WTC11 (cell line): ENCODE results near the gene CCM2. TPM values are rescaled to one million over a fixed set of nuclear protein-coding genes. Genes with fewer than 3 reads are reported as not detected.

Experiments
- CREB1 ChIP-seq: sonication (generic); formaldehyde crosslinking; IDR thresholded peaks from 2 replicates; pipeline ENCODE4 v1.8.0; 2023; ENCODE audit warnings: mild to moderate bottlenecking, missing genetic modification reagents
- ESRRA ChIP-seq: sonication (generic); formaldehyde crosslinking; IDR thresholded peaks from 2 replicates; pipeline ENCODE4 v1.8.1; 2022; ENCODE audit warnings: mild to moderate bottlenecking, missing genetic modification reagents, borderline replicate concordance
- FOXK1 ChIP-seq: sonication (generic); formaldehyde crosslinking; IDR thresholded peaks from 2 replicates; pipeline ENCODE4 v1.8.0; 2022; ENCODE audit warnings: mild to moderate bottlenecking, moderate library complexity, missing genetic modification reagents
- GABPB1 ChIP-seq: sonication (generic); formaldehyde crosslinking; IDR thresholded peaks from 2 replicates; pipeline ENCODE4 v1.8.1; 2023; ENCODE audit warnings: mild to moderate bottlenecking, missing genetic modification reagents
- HMGA2 ChIP-seq: fragments of 250-450 bp; sonication (Bioruptor Pico); IDR thresholded peaks from 2 replicates; pipeline ENCODE4 v1.4.0; 2021; ENCODE audit warnings: mild to moderate bottlenecking, moderate library complexity
- JUN ChIP-seq: sonication (generic); formaldehyde crosslinking; IDR thresholded peaks from 2 replicates; pipeline ENCODE4 v1.8.0; 2023; ENCODE audit warnings: mild to moderate bottlenecking, missing genetic modification reagents
- KAT7 ChIP-seq: sonication (generic); formaldehyde crosslinking; IDR thresholded peaks from 2 replicates; pipeline ENCODE4 v1.8.1; 2023; ENCODE audit warnings: missing genetic modification reagents, mild to moderate bottlenecking, borderline replicate concordance
- NFE2L1 ChIP-seq: sonication (generic); formaldehyde crosslinking; IDR thresholded peaks from 2 replicates; pipeline ENCODE4 v1.8.1; 2023; ENCODE audit warnings: missing genetic modification reagents
- PRRX2 ChIP-seq: fragments of 250-450 bp; sonication (Bioruptor Pico); IDR thresholded peaks from 2 replicates; pipeline ENCODE4 v1.8.0; 2021; ENCODE audit warnings: mild to moderate bottlenecking
- SOX15 ChIP-seq: fragments of 250-450 bp; sonication (Bioruptor Pico); IDR thresholded peaks from 2 replicates; pipeline ENCODE4 v1.9.0; 2021; ENCODE audit warnings: mild to moderate bottlenecking
- ZNF138 ChIP-seq: sonication (generic); formaldehyde crosslinking; conservative IDR thresholded peaks from 2 replicates; pipeline ENCODE4 v1.8.1; 2022; ENCODE audit warnings: mild to moderate bottlenecking, moderate library complexity, missing genetic modification reagents
- ZNF396 ChIP-seq: fragments of 250-450 bp; sonication (Bioruptor Pico); IDR thresholded peaks from 2 replicates; pipeline ENCODE4 v1.8.0; 2021; ENCODE audit warnings: mild to moderate bottlenecking, moderate library complexity, borderline replicate concordance
- total RNA-seq: library from RNA; stranded (reverse); gene quantifications from 3 replicates; pipeline ENCODE4 v1.2.3, GENCODE V29; 2021
- TF ChIP-seq, protein P1 (sequence below): fragments of 250-450 bp; sonication (Bioruptor Pico); IDR thresholded peaks from 2 replicates; pipeline ENCODE4 v1.9.0; 2021; ENCODE audit warnings: mild to moderate bottlenecking
- TF ChIP-seq, protein P2 (sequence below): sonication (generic); formaldehyde crosslinking; IDR thresholded peaks from 2 replicates; pipeline ENCODE4 v1.8.0; 2022; ENCODE audit warnings: mild to moderate bottlenecking, missing genetic modification reagents
- TF ChIP-seq, protein P3 (sequence below): fragments of 250-450 bp; sonication (Bioruptor Pico); IDR thresholded peaks from 2 replicates; pipeline ENCODE4 v2.1.2; 2022; ENCODE audit warnings: mild to moderate bottlenecking, moderate library complexity
- TF ChIP-seq, protein P4 (sequence below): sonication (generic); formaldehyde crosslinking; IDR thresholded peaks from 2 replicates; pipeline ENCODE4 v1.8.1; 2022; ENCODE audit warnings: low read depth, mild to moderate bottlenecking, moderate library complexity, missing genetic modification reagents, borderline replicate concordance
- TF ChIP-seq, protein P5 (sequence below): sonication (generic); formaldehyde crosslinking; IDR thresholded peaks from 2 replicates; pipeline ENCODE4 v1.8.0; 2023; ENCODE audit warnings: missing genetic modification reagents, mild to moderate bottlenecking, borderline replicate concordance
- TF ChIP-seq, protein P6 (sequence below): sonication (generic); formaldehyde crosslinking; IDR thresholded peaks from 2 replicates; pipeline ENCODE4 v1.8.0; 2022; ENCODE audit warnings: mild to moderate bottlenecking, missing genetic modification reagents
- TF ChIP-seq, protein P7 (sequence below): sonication (generic); formaldehyde crosslinking; IDR thresholded peaks from 2 replicates; pipeline ENCODE4 v1.8.1; 2022; ENCODE audit warnings: low read depth, missing genetic modification reagents, borderline replicate concordance
- TF ChIP-seq, protein P8 (sequence below): fragments of 200-600 bp; IDR thresholded peaks from 2 replicates; pipeline ENCODE4 v1.8.0; 2022; ENCODE audit warnings: antibody characterized with exemption

The CCM2 gene
- total RNA-seq, 1 experiment from 2014 or later, result 32.7 TPM

DNA sequence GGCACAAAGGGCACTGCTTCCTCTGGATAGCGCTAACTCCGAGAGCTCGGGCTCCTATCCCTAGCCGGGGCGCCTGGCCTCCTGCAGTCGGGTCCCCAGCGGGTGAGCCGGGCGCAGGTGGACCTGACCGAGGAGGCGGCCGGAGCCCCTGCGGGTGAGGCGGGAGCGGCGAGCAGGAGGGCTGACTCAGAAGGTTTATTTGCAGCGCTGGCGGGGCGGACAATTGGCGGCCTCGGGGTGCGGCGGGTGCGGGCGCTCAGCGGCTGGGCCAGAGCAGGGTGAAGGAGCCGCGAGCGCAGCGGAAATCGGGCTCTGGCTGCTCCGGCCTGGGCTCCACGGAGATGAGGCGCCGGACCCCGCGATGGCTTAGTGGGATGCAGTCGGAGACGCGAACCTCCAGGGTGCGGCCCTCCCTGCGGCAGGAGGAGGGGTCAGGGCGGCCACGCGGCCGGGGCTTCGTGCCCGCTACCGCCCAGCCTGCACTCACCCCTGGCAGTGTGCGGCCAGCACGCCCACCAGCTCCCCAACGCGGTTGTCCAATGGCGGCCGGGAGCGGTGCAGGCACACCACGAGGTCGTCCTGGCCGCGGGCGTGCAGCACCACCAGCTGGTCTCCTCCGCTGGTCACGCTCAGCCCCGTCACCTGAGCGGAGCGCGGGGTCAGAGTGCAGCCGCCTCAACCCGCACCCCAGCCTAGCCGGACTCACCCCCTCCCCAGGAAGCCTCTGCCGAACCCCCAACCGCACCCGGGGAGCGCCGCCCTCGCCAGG lies 37.3 kb upstream of the CCM2 start (continued):
- TF ChIP-seq, protein P1, sequence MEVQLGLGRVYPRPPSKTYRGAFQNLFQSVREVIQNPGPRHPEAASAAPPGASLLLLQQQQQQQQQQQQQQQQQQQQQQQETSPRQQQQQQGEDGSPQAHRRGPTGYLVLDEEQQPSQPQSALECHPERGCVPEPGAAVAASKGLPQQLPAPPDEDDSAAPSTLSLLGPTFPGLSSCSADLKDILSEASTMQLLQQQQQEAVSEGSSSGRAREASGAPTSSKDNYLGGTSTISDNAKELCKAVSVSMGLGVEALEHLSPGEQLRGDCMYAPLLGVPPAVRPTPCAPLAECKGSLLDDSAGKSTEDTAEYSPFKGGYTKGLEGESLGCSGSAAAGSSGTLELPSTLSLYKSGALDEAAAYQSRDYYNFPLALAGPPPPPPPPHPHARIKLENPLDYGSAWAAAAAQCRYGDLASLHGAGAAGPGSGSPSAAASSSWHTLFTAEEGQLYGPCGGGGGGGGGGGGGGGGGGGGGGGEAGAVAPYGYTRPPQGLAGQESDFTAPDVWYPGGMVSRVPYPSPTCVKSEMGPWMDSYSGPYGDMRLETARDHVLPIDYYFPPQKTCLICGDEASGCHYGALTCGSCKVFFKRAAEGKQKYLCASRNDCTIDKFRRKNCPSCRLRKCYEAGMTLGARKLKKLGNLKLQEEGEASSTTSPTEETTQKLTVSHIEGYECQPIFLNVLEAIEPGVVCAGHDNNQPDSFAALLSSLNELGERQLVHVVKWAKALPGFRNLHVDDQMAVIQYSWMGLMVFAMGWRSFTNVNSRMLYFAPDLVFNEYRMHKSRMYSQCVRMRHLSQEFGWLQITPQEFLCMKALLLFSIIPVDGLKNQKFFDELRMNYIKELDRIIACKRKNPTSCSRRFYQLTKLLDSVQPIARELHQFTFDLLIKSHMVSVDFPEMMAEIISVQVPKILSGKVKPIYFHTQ (CRISPR knock-in tag), result no peak
- TF ChIP-seq, protein P2, sequence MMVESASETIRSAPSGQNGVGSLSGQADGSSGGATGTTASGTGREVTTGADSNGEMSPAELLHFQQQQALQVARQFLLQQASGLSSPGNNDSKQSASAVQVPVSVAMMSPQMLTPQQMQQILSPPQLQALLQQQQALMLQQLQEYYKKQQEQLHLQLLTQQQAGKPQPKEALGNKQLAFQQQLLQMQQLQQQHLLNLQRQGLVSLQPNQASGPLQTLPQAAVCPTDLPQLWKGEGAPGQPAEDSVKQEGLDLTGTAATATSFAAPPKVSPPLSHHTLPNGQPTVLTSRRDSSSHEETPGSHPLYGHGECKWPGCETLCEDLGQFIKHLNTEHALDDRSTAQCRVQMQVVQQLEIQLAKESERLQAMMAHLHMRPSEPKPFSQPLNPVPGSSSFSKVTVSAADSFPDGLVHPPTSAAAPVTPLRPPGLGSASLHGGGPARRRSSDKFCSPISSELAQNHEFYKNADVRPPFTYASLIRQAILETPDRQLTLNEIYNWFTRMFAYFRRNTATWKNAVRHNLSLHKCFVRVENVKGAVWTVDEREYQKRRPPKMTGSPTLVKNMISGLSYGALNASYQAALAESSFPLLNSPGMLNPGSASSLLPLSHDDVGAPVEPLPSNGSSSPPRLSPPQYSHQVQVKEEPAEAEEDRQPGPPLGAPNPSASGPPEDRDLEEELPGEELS (CRISPR knock-in tag), result peak; percentile 95
- TF ChIP-seq CREB1 (CRISPR knock-in tag), result peak; percentile 49; the same call in 1 of the 2 replicates
- TF ChIP-seq, protein P3, sequence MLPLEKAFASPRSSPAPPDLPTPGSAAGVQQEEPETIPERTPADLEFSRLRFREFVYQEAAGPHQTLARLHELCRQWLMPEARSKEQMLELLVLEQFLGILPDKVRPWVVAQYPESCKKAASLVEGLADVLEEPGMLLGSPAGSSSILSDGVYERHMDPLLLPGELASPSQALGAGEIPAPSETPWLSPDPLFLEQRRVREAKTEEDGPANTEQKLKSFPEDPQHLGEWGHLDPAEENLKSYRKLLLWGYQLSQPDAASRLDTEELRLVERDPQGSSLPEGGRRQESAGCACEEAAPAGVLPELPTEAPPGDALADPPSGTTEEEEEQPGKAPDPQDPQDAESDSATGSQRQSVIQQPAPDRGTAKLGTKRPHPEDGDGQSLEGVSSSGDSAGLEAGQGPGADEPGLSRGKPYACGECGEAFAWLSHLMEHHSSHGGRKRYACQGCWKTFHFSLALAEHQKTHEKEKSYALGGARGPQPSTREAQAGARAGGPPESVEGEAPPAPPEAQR, result no peak
- TF ChIP-seq, protein P4, sequence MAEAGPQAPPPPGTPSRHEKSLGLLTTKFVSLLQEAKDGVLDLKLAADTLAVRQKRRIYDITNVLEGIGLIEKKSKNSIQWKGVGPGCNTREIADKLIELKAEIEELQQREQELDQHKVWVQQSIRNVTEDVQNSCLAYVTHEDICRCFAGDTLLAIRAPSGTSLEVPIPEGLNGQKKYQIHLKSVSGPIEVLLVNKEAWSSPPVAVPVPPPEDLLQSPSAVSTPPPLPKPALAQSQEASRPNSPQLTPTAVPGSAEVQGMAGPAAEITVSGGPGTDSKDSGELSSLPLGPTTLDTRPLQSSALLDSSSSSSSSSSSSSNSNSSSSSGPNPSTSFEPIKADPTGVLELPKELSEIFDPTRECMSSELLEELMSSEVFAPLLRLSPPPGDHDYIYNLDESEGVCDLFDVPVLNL (CRISPR knock-in tag), result peak; percentile 60; the same call in 1 of the 2 replicates
- TF ChIP-seq NFE2L1 (CRISPR knock-in tag), result peak; percentile 80; the same call in 1 of the 2 replicates
- TF ChIP-seq SOX15 (CRISPR knock-in tag), result no peak
- TF ChIP-seq, protein P5, sequence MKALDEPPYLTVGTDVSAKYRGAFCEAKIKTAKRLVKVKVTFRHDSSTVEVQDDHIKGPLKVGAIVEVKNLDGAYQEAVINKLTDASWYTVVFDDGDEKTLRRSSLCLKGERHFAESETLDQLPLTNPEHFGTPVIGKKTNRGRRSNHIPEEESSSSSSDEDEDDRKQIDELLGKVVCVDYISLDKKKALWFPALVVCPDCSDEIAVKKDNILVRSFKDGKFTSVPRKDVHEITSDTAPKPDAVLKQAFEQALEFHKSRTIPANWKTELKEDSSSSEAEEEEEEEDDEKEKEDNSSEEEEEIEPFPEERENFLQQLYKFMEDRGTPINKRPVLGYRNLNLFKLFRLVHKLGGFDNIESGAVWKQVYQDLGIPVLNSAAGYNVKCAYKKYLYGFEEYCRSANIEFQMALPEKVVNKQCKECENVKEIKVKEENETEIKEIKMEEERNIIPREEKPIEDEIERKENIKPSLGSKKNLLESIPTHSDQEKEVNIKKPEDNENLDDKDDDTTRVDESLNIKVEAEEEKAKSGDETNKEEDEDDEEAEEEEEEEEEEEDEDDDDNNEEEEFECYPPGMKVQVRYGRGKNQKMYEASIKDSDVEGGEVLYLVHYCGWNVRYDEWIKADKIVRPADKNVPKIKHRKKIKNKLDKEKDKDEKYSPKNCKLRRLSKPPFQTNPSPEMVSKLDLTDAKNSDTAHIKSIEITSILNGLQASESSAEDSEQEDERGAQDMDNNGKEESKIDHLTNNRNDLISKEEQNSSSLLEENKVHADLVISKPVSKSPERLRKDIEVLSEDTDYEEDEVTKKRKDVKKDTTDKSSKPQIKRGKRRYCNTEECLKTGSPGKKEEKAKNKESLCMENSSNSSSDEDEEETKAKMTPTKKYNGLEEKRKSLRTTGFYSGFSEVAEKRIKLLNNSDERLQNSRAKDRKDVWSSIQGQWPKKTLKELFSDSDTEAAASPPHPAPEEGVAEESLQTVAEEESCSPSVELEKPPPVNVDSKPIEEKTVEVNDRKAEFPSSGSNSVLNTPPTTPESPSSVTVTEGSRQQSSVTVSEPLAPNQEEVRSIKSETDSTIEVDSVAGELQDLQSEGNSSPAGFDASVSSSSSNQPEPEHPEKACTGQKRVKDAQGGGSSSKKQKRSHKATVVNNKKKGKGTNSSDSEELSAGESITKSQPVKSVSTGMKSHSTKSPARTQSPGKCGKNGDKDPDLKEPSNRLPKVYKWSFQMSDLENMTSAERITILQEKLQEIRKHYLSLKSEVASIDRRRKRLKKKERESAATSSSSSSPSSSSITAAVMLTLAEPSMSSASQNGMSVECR, result peak; percentile 92
- TF ChIP-seq, protein P6, sequence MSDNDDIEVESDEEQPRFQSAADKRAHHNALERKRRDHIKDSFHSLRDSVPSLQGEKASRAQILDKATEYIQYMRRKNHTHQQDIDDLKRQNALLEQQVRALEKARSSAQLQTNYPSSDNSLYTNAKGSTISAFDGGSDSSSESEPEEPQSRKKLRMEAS (CRISPR knock-in tag), result peak; percentile 97
- 0 out of 2 replicates have a peak, but pooled peaks have one; percentile 37 for TF ChIP-seq FOXK1 (CRISPR knock-in tag)
- TF ChIP-seq ZNF396, result no peak
- no peak for TF ChIP-seq HMGA2 (CRISPR knock-in tag)
- TF ChIP-seq, protein P7, sequence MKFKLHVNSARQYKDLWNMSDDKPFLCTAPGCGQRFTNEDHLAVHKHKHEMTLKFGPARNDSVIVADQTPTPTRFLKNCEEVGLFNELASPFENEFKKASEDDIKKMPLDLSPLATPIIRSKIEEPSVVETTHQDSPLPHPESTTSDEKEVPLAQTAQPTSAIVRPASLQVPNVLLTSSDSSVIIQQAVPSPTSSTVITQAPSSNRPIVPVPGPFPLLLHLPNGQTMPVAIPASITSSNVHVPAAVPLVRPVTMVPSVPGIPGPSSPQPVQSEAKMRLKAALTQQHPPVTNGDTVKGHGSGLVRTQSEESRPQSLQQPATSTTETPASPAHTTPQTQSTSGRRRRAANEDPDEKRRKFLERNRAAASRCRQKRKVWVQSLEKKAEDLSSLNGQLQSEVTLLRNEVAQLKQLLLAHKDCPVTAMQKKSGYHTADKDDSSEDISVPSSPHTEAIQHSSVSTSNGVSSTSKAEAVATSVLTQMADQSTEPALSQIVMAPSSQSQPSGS (CRISPR knock-in tag), result 0 out of 2 replicates have a peak, but pooled peaks have one; percentile 55
- no peak for TF ChIP-seq GABPB1 (CRISPR knock-in tag)
- peak; percentile 54; the same call in 1 of the 2 replicates for TF ChIP-seq JUN (CRISPR knock-in tag)
- TF ChIP-seq KAT7 (CRISPR knock-in tag), result no peak
- 0 out of 2 replicates have a peak, but pooled peaks have one; percentile 83 for TF ChIP-seq ZNF138
- no peak for TF ChIP-seq PRRX2
- TF ChIP-seq, protein P8, sequence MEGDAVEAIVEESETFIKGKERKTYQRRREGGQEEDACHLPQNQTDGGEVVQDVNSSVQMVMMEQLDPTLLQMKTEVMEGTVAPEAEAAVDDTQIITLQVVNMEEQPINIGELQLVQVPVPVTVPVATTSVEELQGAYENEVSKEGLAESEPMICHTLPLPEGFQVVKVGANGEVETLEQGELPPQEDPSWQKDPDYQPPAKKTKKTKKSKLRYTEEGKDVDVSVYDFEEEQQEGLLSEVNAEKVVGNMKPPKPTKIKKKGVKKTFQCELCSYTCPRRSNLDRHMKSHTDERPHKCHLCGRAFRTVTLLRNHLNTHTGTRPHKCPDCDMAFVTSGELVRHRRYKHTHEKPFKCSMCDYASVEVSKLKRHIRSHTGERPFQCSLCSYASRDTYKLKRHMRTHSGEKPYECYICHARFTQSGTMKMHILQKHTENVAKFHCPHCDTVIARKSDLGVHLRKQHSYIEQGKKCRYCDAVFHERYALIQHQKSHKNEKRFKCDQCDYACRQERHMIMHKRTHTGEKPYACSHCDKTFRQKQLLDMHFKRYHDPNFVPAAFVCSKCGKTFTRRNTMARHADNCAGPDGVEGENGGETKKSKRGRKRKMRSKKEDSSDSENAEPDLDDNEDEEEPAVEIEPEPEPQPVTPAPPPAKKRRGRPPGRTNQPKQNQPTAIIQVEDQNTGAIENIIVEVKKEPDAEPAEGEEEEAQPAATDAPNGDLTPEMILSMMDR, result no peak
- TF ChIP-seq ESRRA, result no peak
